C4-2B (cell line): ENCODE data around the gene FOXR2.

Experiments
- ZFX ChIP-seq: fragments of 450-650 bp; IDR thresholded peaks from 2 replicates; pipeline ENCODE4 v1.6.1; 2017
- TF ChIP-seq, protein P1 (sequence below): fragments of 450-650 bp; conservative IDR thresholded peaks from 2 replicates; pipeline ENCODE4 v1.5.1; 2017; ENCODE audit warnings: mild to moderate bottlenecking

GRCh38 chrX:55624403-55624802, 1.2 kb downstream of the FOXR2 start:
- TF ChIP-seq, protein P1, sequence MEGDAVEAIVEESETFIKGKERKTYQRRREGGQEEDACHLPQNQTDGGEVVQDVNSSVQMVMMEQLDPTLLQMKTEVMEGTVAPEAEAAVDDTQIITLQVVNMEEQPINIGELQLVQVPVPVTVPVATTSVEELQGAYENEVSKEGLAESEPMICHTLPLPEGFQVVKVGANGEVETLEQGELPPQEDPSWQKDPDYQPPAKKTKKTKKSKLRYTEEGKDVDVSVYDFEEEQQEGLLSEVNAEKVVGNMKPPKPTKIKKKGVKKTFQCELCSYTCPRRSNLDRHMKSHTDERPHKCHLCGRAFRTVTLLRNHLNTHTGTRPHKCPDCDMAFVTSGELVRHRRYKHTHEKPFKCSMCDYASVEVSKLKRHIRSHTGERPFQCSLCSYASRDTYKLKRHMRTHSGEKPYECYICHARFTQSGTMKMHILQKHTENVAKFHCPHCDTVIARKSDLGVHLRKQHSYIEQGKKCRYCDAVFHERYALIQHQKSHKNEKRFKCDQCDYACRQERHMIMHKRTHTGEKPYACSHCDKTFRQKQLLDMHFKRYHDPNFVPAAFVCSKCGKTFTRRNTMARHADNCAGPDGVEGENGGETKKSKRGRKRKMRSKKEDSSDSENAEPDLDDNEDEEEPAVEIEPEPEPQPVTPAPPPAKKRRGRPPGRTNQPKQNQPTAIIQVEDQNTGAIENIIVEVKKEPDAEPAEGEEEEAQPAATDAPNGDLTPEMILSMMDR, result no peak
- TF ChIP-seq ZFX, result no peak
